IPS DF 4.7 (cell line): ENCODE measurements around the gene LAMTOR4.
"Not testable (repeated sequence)": the region's sequence is repeated elsewhere in the genome, so short reads cannot be mapped to it uniquely, and the experiment has no call there.

Experiments used
- DNase-seq: peaks from one replicate; pipeline ENCODE4 v3.0.0-alpha.2; 2013; ENCODE audit warnings: low spot score; ENCODE audit errors: extremely low read depth

The LAMTOR4 gene

DNA sequence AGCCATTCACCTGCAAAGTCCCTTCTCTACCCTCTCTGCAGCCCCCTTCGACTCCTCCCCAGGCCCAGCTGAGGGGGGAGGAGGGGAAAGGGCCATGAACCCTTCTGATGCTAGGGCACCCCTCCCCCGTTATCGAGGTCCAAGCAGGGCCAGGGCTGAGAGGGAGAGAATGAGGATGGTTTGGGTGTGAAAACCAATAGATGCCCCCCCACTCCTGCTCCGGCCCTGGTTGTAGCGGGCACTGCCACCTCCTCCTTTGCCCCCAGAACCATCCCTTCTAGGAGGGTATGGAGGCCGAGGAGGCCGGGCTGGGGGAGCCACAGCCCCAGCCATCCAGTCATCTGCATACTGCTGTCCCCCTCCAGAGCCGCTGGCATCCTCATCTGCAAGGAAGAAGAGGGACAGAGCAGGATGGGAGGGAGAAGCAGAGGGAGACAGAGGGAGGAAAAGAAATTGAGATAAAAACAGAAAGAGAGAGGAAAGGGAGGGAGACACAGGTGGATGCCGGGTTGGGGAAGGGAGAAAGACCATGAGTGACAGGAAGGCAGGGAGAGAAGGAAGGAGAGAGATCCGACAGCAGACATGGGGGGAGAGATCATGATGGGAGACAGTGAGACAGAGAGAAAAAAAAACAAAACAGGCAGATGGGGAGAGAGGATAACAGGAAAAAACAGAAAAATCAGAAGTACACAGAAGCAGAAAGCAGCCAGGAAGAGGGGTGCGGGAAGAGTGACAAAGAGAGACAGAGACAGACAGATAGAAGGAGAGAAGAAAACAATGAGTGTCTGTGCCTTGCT, 21.6 kb downstream of the LAMTOR4 start:
- DNase-seq = no peak

DNA sequence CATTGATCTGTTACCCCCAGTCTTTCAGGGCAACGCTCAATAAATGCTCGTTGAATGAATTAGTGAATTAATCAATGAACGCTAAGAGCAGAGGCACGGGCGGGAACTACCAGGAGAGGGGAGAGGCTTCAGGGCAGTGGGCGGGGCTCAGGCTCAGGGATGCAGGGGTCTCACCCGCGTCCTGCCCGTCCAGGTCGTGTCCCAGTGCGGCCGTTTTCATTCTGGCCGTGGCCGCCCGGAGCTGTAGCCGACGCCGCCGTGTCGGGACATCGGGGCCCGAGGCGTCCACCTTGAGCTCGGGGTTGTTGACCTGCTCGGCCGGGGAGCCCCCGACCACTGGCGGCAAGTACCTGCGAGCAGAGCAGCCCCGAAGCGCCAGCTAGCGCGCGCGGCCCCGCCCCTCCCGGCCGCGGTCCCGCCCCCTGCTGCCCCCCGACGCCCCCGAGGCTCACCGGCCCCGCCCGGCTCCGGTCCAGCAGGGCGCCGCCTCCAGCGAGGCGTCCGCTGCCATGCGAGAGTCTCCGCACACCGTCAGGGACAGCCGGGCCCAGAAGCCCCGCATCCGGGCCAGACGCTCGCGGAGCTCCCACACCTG, 22.5 kb downstream of the LAMTOR4 start:
- no peak for DNase-seq

DNA sequence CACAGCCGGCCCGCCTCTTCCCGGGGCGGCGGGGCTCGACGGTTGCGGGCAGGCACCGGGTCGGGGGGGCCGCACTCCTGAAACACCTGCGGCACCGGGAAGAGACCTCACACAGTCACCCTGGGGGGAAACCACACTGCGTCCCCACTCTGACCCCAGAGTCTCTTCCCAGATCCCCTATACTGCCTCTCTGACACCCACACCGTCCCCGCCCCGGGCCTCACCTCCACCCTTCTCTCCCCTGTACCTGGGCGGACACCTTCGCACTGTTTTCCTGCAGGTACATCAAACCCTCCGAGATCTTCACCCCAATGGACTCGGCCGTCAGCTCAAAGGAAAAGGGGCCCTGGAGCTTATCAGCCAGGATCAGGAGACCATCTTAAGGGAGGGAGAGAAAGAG, 23.1 kb downstream of the LAMTOR4 start:
- DNase-seq = no peak

DNA sequence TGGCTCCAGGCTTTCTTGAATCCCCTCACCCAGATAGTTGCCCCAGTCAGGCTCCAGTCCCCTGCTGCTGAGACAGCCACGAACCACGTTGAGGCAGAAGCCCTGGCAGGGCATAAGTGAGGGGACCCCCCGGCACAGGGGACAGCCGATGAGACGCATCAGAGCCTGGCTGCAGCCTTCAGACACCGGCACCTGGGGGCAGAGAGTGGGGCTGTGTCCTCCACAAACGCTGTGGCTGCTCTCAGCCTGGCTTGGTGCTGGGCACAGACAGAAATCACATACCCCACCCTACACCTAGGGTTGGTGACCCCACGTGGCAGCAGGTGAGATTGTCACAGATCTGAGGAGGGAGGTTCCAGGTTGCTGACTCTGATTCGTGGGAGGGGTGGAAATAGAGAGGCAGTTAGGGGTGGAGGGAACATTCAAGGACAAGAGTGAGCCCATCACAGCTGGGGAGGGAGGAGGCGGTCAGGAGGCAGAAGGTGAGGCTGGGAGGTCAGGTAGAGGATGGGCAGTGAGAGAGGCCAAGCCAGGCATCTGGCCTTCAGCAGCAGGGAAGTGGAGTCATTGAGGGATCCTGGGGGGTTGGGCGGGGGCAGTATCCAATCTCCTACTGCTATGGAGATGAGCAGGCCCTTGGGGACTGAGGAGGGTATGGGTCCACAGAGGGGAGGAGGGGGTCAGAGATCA, 25.2 kb downstream of the LAMTOR4 start:
- no peak for DNase-seq

DNA sequence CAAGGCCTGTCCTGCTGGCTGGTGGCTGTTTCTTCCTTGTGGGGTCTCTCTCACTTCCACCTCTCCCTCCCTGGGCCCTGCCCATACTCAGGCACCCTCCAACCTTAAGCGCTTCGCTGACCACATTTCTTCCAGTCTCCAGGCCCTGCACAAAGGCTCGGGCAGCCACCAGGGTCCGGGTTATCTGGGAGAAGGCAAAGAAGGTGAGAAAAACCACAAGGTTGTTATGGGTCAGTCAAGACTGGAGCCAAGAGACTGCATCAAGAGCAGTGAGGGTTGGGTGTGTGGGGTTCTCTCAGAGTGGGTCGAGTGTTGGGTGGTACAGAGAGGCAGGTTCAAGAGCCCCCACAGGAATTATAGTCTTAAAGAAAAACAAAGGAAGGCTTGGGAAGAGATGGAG, 25.9 kb downstream of the LAMTOR4 start:
- DNase-seq = no peak

DNA sequence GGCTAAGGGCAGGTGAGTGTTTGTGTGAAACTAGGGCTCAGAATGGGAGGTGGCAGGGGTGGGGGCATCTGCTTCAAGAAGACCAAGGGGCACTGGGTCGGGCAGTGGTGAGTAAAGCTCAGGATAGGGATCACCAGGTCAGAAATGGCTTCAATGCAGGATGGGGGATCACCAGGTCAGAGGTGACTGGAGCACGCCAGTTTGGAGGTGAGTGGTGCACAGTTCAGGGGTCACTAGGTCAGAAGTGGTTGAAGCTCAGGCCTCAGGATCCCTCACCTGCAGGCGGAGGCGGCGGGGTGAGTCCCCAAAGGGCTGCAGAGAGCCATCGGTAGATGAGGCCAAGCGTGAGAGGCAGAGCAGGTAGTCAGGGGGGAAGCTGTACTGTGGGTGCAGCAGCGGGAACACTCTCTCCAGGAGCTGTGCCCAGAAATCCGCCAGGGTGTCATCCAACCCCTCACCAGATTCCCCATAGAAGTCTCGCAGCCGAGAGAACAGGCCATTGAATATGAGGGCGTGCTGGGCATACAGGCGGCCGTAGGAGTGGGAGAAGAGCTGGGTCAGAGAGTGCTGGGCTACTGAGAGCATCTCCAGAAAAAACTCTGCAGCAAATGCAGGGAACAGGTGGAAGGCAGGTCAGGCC, 26.7 kb downstream of the LAMTOR4 start:
- no peak for DNase-seq

DNA sequence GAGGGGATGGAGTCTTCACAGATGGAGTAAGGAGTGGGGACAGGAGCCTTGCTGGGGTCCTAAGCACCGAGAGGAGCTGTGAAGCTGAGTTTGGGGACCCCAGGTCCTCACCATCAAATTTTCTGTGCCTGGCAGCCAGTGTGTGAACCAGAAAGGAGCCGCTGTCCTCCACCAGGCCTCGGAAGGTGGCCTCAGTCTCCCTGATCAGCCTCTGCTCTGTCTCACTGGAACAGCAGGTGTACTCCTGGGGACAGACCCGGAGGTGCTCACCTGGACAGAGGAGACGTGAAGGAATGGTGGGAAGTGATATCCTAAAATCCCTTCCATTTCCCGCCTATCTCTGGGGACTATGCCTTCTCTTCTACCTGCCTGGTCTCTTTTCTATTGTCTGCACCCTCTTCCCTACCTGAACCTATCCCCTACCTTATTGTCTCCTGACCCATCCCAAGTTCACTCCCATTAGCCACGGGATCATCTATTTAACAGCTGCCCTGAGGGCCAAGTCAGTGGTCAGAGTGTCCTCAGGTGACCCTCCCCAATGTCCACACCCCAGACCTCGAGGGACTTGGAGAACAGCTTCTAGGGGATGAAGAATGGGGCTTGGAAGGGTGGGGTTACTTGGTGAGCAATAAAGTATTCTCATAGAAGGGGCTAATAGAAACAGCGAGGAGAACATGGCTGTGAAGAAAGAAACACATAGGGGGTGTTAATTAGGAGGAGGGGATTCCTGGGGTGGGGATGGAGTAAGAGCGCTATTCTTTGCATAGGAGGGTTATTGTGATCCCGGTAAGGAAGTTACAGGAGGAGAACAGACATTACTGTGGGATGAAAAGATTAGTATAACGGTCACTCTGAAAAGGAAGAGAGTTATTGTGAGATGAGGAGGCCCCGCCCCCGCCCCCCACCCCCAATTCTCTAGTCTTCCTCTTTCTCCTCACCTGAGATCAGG, 27.7 kb downstream of the LAMTOR4 start:
- DNase-seq = no peak

DNA sequence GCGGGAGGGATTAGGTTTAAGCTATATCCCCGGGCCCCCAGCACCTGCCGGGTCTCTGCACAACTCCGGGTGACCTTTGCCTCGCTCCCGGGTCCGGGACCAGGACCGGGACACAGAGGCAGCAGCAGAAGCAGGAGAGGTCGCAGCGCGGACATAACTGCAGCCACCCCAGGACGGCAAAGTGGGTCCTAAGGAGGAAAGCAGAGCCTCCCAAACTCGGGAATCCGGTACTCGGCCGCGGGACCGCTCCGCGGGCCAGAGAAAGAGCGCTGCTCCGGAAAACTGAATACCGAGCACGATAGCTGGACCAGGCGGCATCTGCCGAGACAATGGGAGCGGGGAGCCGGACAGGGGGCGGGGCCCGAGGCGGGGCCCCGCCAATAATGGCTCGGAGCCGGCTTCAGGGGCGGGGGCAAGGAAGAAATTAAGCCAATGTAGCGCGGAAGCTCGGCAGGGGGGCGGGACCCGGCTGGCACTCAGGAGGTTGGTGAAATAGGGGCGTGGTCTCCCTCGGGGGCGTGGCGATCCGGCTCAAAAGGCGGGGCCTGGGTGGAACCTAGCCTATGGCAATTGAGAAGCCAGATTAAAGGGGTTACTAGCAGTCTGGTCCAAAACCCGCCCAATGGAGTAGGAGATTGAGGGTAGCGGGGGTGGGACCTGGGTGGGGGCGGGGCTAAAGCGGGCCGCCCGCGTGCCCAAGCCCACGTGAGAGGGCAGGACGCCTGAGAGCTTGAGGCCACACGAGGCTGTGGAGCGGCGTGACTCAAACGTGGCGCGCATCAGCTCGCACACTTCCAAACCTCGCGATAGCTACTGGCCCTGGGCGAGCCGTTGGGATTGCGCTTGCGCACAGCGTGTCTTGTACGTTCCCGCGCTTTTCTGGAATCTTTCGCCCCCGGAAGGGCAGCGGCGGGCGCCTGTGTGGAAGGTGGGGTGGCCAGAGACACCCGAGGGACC, 28.6 kb downstream of the LAMTOR4 start, which contains the start of the genes GPC2 and STAG3:
GPC2 (minus strand) TSS at position 337 of the 957 bp plus-strand sequence; CDS start at position 155, 182 bp downstream.
STAG3 (plus strand) TSS at position 874 of the 957 bp plus-strand sequence. CDS start 2,639 bp downstream, outside the sequence.
- peak; percentile 91 for DNase-seq

DNA sequence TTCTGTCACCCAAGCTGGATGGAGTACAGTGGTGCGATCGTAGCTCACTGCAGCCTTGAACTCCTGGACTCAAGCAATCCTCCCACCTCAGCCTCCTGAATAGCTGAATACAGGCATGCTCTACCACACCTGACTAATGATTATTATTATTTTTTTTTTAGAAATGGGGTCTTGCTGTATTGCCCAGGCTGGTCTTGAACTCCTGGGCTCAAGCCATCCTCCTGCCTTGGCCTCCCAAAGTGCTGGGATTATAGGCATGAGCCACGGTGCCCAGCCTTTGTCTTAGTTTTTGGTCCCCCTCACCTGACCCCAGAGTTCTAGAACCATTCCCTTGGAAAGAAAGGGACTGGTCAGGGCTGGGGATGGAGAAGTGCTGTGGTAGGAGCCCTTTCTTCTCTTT, 31.4 kb downstream of the LAMTOR4 start:
- not testable (repeated sequence) for DNase-seq

DNA sequence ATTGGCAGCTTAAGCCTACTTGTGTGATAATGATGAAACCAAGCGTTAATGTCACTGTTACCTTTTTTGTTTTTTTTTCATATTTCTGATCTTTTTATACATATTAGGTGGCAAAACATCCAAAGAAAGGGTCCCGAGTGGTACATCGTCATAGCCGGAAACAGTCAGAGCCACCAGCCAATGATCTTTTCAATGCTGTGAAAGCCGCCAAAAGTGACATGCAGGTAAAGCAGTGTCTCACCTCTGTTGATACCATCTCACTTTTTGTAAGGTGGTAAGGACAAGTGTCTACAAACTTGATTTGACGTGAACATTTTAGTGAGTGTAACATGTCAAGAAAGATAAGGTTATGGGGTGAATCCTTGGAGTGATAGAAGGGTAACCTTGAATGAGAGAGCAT, 33.9 kb downstream of the LAMTOR4 start:
- DNase-seq = not testable (repeated sequence)

DNA sequence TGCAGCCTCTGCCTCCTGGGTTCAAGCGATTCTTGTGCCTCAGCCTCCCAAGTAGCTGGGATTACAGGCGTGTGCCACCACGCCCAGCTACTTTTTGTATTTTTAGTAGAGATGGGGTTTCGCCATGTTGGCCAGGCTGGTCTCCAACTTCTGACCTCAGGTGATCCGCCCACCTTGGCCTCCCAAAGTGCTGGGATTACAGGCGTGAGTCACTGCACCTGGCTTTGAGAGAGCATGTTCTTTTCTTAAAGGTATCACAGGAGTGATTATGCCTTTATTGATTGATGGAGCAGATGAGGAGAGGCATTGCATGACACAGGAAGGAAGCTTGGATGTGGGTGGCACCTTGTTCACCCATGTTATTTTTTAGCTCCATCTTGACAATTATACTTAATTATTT, 34.4 kb downstream of the LAMTOR4 start:
- not testable (repeated sequence) for DNase-seq

DNA sequence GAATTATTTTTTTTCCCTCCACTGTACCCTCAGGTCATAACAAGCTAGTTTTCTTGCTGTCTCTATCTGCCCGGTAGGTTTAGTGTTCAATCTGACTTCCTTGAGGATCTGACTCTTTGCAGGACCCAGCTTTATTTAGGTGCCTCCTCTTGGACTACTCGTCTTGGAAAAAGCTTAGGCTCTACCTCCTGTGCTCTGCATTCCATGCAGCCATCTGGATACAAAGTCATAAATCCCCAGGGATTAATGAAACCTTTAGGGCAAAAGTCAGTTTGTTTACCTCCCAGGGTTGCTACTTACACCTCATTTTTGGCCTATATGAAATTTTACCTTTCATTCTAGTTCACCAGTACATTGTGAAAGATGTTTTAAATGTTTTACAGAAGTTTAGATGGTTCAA, 37.0 kb downstream of the LAMTOR4 start:
- no peak for DNase-seq

DNA sequence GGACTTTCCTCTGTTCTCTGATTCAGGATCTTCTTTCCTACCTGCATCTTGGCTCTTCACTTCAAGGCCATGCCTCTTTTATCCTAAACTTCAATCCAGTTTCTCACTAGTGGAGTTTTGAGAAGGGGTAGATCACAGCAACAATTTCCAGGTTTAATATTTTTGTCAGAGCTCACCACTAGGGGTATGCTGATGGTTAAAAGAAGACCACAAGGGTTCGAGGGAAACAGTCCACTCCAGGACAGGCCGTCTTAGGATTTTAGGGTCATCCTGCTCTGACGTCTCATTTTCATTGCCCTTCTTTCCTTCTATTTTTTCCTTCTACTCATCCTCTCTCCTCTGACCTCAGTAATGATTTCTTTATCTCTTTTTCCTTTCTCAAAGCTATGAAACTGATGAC, 40.3 kb downstream of the LAMTOR4 start:
- DNase-seq = no peak

DNA sequence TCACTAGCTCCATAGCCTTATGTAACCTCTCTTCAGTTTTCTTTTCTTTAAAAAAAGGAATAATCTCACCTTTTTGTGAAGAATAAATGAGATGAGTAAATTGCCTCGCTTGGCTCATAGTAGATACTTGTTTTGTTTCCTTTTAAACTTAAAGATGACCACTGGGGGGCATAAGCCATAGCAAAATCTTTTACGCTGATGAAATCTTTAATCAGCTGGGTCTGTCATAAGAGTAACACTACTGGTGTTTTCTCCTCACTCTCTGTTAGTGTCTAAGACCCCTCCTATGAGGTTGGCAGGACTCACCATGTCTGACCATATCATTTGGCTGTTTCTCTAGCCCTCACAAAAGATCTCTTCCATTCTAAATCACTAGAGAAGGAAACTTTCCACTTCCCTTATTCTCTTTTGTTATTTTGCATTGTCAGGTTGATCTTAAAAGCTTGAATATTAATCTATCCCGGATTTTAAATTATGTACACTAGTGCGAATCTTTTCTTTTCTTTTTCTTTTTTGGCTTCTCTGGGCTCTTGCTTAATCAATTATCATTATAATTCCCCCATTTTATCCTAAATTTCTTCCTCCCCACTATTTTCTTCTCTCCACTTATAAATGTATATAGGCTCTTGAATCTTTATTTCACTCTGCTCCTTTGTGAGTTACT, 41.5 kb downstream of the LAMTOR4 start:
- DNase-seq = no peak

DNA sequence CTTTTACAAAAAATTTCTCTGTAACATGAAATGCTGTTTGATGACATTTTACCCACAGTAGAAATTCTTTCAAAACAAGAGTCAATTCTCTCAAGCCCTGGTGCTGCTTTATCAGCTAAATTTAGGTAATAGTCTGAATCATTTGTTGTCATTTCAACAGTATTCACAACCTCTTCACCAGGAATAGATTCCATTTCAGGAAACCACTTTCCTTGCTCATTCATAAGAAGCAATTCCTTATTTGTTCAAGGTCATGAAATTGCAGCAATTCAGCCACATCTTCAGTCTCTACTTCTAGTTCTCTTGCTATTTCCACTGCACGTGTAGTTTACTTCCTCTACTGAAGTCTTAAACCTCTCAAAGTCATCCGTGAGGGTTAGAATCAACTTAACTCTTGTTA, 43.1 kb downstream of the LAMTOR4 start:
- no peak for DNase-seq

DNA sequence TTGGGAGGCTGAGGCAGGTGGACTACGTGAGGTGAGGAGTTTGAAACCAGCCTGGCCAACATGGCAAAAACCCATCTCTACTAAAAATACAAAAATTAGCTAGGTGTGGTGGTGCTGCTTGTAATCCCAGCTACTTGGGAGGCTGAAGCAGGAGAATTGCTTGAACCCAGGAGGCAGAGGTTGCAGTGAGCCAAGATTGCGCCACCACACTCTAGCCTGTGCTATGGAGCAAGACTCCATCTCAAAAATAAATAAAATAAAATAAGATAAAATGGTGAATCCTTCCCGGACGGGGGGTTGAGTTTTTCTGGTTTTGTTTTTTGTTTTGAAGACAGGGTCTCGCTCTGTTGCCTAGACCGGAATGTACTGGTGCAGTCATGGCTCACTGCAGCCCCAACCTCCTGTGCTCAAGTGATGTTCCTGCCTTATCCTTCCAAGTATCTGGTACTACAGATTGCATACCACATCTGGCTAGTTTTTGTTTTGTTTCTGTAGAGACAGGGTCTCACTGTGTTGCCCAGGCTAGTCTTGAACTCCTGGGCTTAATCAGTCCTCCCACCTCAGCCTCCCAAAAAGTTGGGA, 43.7 kb downstream of the LAMTOR4 start:
- not testable (repeated sequence) for DNase-seq

DNA sequence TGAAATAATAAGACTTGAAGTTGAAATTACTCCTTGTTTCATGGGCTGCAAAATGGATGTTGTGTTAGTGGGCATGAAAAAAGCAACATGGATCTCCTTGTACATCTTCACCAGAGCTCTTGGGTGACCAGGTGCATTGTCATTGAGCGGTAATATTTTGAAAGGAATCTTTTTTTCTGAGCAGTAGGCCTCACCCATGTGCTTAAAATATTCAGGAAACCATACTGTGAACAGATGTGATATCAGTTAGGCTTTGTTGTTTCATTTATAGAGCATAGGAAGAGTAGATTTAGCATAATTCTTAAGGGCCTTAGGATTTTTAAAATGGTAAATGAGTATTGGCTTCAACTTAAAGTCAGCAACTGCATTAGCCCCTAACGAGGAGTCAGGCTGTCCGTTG, 44.3 kb downstream of the LAMTOR4 start:
- no peak for DNase-seq

DNA sequence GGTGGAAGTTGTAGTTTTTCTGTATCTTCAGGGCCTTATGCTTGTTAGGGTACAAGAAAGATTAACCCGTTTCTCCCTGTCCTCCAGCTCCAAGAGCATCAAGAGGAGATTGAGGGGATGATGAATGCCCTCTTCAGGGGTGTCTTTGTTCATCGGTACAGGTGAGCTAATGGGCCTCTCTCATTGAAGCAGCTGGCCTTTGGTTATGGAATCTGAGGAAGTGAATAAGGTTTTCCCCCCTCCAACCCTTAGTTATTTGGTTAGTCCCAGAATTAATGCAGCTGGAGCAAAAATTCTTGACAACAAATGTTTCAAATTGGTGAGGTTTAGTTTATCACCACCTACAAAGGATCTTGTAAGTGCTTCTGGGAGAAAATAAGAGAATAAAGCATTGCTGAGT, 46.5 kb downstream of the LAMTOR4 start:
- DNase-seq = no peak

DNA sequence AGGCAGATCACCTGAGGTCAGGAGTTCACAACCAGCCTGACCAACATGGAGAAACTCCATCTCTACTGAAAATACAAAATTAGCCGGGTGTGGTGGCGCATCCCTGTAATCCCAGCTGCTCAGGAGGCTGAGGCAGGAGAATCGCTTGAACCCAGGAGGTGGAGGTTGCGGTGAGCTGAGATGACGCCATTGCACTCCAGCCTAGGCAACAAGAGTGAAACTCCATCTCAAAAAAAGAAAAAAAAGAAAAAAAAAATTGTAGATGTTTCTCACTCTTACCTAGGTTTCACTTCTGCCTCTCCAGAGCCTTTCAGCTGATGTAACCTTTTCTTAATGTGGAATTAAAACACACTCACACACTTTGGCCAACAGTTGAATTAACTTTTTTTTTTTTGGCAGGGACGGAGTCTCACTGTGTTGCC, 47.2 kb downstream of the LAMTOR4 start:
- not testable (repeated sequence) for DNase-seq
